NCI-H2171 (cell line): ENCODE measurements around the gene CDH16.
"Not testable (repeated sequence)": the region's sequence is repeated elsewhere in the genome, so short reads cannot be mapped to it uniquely, and the experiment has no call there.

Source experiments
- DNase-seq: peaks from one replicate; lab custom pipeline; 2025; lab: John Stamatoyannopoulos, UW

Gene CDH16

DNA sequence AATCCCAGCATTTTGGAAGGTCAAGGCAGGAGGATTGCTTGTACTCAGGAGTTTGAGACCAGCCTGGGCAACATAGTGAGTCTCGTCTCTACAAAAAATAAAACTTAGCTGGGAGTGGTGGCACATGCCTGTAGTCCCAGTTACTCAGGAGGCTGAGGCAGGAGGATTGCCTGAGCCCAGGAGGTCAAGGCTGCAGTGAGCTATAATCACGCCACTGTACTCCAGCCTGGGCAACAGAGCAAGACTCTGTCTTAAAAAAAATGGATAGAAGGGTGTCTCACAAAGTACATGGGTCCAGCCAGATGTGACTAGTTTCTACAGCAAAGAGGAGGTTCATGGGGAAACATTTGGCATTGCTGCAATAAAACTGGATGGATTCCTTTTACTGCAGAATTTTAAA, 47.3 kb downstream of the CDH16 start:
- DNase-seq: not testable (repeated sequence)

DNA sequence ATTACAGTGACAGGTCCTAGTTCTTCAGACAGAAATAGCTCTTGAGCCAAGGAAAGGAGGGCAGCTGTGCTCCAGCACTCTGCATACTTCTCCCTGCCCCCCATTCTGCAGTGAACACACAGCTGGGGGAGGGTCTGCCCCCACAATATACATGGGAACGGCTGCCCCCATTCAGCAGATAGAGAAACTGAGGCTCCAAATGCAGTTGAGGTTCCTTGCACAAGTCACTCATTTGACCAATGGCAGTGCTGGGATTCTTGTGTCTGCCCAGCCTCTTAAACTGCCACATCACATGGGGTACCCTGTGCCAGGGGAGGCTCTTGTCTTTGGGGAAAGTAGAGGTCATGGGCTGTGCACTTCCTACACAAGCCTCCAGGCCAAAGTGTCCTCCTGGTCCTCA, 49.3 kb downstream of the CDH16 start:
- no peak for DNase-seq

DNA sequence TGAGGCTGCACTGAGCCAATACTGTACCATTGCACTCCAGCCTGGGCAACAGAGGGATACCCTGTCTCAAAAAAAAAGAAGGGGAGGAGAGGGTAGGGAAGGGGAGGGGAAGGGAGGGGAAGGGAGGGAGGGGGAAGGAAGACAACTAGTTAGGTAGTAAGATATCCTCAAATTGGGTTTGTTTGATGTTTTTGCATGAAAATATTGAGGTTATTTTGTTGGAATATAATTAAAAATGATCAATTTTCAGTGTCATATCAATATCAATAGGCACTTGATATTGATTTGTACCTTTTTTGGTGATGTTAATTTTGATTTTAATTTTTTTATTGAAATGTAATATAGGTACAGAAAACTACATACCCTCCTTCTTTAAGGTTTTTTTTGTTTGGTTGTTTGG, 55.0 kb downstream of the CDH16 start:
- DNase-seq: no peak

DNA sequence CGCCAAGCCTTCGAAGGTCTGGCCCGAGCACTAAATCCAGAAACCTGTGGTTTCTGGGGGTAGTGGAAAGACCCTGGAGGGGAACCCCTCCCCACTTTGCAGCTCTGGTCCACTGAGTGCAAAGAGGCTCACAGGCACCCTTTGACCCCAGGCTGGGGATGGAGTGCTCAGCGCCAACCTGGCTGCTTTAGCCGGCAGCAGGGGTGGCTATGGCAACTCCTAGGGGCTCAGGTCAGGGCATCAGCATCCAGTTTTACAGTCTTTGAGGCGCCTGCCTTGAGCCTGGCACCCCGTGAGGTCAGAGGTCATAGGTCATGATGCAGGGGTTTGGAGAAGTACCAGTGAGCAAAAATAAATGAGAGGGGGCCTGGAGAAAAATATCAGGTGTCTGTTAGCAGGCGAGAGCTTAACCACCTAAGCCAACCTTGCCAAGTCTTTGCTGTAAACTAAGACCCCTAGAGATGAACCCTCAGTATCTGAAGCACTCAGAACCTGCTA, 56.6 kb downstream of the CDH16 start:
- no peak for DNase-seq

DNA sequence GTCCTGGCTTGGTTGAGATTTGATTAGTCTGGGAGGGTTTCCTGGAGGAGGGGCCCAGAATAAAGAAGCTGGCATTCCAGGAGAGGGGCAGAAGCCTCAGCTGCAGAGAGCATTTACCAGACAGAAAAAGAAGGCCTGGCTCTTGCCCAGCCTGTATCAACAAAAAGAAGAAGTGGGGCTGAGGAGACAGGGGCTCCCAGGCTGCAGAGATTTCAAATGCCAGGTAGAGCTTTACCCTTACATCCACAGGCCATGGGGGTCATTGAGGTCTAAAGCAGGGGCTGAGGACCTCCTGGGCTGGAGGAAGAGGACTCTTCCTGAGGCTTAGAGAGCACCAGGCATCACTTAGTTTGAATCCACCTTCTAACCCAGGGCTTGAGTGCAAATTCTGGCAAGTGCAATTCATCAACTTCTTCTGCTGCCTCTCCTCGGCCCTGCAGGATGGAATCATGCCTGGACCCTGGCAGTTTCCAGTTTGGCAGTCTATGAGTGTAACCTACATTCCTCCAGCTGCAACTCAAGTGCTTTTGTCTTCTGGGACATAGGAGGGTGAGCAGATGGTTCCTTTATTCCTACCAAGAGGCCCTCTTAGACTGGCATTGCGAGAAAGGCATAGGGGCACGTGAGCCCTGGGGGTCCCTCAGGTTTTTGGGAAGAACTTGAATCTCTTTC, 59.2 kb downstream of the CDH16 start:
- DNase-seq: no peak

DNA sequence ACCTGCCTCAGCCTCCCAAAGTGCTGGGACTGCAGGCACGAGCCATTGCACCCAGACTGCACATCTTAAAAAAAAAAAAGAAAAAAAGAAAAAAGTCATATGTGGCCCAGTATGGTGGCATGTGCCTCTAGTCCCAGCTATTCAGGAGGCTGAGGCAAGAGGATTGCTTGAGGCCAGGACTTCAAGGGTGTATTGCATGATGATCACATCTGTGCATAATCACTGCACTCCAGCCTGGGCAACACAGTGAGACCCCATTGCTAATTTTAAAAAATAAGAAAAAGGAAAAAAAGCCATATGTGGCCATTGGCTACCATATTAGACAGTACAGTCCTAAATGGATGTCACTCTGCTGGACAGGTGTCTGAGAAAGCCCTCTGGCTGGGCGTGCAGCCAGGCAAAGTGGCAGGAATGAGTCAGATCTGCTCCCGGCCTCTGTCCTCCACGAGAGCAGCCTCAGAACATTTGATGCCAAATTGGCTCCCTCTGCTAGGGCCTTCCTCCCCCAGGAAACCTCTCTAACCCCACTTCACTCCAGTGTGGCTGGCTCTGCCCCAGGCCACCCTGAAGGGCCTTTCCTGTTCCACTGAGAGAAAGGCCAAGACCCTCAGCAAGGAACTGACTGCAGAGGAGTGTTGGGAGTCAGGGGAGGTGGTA, 59.8 kb downstream of the CDH16 start:
- no peak for DNase-seq
